Stimulated activated CD8-positive, alpha-beta memory T cell treated with anti-CD3 and anti-CD28 coated beads, Interleukin-12 subunit alpha, Interleukin-12 subunit beta, amount 100 ng/mL, for 4 hours (primary cell): Measurements from ENCODE around the gene C1orf116.

Source experiments
- DNase-seq: peaks from one replicate; pipeline ENCODE4 v3.0.0-alpha.2; 2020; ENCODE audit warnings: low read depth

C1orf116 gene

GRCh38 chr1:207034998-207035397, 2.4 kb upstream of the C1orf116 start:
- no peak for DNase-seq

GRCh38 chr1:207034208-207034607, 1.7 kb upstream of the C1orf116 start:
- no peak for DNase-seq

- DNase-seq = no peak
Measured at GRCh38 chr1:207033302-207033701, 746 bp upstream of the C1orf116 start.

- no peak for DNase-seq
Measured at GRCh38 chr1:207031632-207032264, 808 bp downstream of the C1orf116 start.

GRCh38 chr1:207031016-207031415, 1.5 kb downstream of the C1orf116 start:
- no peak for DNase-seq

- no peak for DNase-seq
Measured at GRCh38 chr1:207030522-207031009, 2.0 kb downstream of the C1orf116 start.

GRCh38 chr1:207029701-207030521, 2.6 kb downstream of the C1orf116 start:
- no peak for DNase-seq

- DNase-seq = no peak
Measured at GRCh38 chr1:207028884-207029650, 3.5 kb downstream of the C1orf116 start.

- no peak for DNase-seq
Measured at GRCh38 chr1:207027921-207028320, 4.6 kb downstream of the C1orf116 start.

GRCh38 chr1:207027206-207027777, 5.3 kb downstream of the C1orf116 start:
- no peak for DNase-seq

GRCh38 chr1:207026104-207026534, 6.4 kb downstream of the C1orf116 start:
- DNase-seq = no peak

GRCh38 chr1:207025146-207025880, 7.2 kb downstream of the C1orf116 start:
- DNase-seq = no peak

GRCh38 chr1:207024202-207025145, 8.1 kb downstream of the C1orf116 start:
- DNase-seq = no peak

GRCh38 chr1:207022996-207023679, 9.4 kb downstream of the C1orf116 start:
- no peak for DNase-seq

- no peak for DNase-seq
Measured at GRCh38 chr1:207021876-207022596, 10.5 kb downstream of the C1orf116 start.

GRCh38 chr1:207021139-207021861, 11.3 kb downstream of the C1orf116 start:
- no peak for DNase-seq

- no peak for DNase-seq
Measured at GRCh38 chr1:207020709-207021107, 11.8 kb downstream of the C1orf116 start.

GRCh38 chr1:207020065-207020708, 12.4 kb downstream of the C1orf116 start:
- no peak for DNase-seq
